HG02759 (cell line): ENCODE results near the gene TTC17.

Experiments
- ATAC-seq: cut with Tn5 transposase; IDR thresholded peaks from one replicate; pipeline ENCODE4 v1.9.1; 2021; ENCODE audit warnings: mild to moderate bottlenecking, moderate library complexity; ENCODE audit not compliant: unreplicated experiment

The TTC17 gene

DNA sequence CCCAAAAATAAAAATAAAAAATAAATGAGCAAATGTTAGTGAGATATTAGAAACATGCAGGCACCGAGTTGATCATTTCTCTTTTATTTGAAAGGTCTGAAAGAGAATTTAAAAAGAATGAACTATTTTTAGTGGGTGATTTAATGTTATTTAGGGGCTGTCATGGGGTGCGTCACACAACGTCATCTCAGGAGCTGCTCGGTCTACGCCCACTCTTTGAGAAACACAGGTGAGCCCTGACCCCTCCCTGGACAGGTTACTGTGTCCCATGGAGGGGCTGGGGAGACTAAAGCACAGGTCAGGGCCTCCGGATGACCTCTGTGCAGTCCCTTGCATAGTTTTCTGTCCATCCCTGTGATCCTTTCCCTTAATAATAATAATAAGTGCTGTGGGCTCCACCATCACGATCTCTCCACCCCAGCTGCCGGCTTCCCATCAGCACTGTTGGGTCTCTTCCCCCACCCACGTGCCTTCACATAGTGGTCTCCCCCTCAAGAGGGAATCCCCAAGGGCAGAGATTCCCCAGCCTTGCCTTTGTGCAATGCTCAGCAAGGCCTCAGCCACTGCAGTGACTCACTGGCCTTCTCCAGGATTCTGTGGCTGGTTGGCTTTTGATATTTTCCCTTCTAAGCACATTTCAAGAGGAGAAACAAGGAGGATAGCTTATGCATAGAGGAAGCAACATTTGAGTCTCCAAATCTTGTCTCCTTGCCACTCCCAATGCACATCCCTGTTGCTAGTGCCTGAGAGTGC lies 159.9 kb downstream of the TTC17 start:
- ATAC-seq = no peak

DNA sequence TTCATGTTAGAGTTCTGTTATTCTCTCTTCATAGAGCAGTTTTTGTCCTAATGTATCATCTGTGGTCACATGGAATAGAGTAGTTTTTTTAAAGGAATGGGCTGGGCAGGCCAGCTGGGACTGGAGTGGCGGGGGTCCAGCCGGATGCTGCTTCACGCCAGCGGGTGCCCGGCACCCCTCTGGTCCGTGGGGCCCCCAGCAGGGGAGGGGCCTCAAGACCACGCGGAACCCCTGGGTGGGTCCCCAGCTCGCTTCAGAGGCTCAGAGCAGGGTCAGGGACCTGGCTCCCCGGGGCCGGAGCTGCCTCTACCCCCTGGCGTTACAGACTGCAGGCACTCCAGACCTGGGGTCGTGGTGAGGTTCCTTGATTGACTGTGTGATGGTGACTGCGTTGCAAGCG lies 162.8 kb downstream of the TTC17 start:
- no peak for ATAC-seq

DNA sequence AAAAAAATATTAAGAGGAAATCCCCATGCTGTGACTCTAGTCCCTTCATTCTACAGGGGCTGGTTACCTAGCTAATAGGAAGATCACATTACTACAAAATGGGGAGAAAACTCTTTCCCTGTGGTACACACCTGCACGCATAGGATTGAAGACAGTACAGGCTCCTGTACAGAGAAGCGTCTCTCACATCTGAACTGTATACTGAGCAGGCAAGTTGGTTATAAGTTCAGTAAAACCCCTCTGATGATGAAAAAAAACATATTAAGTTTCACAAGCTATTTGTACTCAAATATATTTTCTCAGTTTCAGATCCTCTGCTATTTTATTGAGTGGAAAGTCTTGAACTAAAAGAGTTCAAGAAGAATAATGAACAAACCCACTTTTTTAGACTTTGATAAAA lies 164.9 kb downstream of the TTC17 start:
- peak; percentile 57 for ATAC-seq

- ATAC-seq = no peak
Observed at GRCh38 chr11:43532041-43532440, 173.3 kb downstream of the TTC17 start.

DNA sequence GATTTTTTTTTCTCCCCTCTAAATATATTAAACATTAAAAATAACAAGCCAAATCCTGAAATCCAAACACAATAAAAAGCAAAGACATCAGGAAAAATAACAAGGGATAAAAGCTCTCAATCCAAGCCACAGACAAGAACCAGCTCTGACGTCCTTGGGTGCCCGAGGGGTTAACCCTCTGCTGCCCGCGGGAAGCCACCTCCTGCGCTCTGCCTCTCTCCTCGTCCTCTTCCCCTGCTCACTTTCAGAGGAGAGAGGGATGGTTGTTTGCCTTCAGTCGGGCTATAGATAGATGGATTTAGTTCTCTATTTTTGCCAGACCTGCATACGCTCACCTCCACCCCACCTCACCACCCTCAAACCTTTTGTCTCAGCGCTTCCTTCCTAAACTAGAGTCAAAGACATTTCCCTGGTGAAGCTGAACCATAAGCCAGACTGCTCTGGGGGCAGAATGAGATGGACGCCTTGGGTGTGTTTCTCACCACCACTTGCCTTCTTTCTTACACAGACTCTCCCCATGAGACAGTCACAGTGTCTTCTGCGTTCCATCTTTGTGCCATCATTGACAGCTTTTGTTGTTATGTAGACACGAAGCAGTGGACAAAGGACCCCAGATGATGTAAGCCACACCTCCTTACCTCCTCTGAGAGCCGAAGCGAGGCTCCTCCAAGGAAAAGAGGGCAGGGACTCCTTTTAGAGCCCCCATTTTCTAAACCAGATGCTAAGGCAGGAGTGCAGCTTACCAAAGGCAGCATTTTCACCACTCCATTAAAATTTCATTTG lies 179.3 kb downstream of the TTC17 start:
- no peak for ATAC-seq

DNA sequence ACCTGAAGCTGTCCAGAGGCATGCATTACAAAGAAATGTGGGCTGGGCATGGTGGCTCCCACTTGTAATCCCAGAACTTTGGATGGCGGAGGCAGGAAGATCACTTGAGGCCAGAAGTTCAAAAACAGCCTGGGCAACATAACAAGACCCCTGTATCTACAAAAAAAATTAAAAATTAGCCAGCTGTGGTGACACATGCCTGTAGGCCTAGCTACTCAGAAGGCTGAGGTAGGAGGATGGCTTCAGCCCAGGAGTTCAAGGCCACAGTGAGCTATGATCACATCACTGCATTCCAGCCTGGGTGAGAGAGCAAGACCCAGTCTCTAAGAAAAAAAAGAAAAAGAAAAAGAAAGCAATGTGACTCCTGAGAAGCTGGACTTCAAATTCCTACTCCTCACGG lies 183.3 kb downstream of the TTC17 start:
- no peak for ATAC-seq

GRCh38 chr11:43542750-43543712 lies 184.3 kb downstream of the TTC17 start:
- no peak for ATAC-seq
